ENCODE results near the gene HTT. TPM values are rescaled to one million over a fixed set of nuclear protein-coding genes. Genes with fewer than 3 reads are reported as not detected.

Gene HTT
- 10 to 100 TPM; 37.6 to 78.7 (median 56.3) TPM for total RNA-seq

DNA sequence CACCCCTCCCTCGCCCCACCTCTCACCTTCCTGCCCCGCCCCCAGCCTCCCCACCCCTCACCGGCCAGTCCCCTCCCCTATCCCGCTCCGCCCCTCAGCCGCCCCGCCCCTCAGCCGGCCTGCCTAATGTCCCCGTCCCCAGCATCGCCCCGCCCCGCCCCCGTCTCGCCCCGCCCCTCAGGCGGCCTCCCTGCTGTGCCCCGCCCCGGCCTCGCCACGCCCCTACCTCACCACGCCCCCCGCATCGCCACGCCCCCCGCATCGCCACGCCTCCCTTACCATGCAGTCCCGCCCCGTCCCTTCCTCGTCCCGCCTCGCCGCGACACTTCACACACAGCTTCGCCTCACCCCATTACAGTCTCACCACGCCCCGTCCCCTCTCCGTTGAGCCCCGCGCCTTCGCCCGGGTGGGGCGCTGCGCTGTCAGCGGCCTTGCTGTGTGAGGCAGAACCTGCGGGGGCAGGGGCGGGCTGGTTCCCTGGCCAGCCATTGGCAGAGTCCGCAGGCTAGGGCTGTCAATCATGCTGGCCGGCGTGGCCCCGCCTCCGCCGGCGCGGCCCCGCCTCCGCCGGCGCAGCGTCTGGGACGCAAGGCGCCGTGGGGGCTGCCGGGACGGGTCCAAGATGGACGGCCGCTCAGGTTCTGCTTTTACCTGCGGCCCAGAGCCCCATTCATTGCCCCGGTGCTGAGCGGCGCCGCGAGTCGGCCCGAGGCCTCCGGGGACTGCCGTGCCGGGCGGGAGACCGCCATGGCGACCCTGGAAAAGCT, at the start of gene HTT, which contains the start of gene HTT-AS:
TSS of gene HTT (plus strand) at position 604 of the 768 bp plus-strand sequence. CDS start at position 749, 145 bp downstream.
TSS of gene HTT-AS (minus strand) at position 461 of the 768 bp plus-strand sequence.
- DNase-seq (ENCODE audit: low spot score) (peak; percentile 97), ATAC-seq (ENCODE audit: low FRiP score) (peak; percentile 94)
- TF ChIP-seq, protein P1, sequence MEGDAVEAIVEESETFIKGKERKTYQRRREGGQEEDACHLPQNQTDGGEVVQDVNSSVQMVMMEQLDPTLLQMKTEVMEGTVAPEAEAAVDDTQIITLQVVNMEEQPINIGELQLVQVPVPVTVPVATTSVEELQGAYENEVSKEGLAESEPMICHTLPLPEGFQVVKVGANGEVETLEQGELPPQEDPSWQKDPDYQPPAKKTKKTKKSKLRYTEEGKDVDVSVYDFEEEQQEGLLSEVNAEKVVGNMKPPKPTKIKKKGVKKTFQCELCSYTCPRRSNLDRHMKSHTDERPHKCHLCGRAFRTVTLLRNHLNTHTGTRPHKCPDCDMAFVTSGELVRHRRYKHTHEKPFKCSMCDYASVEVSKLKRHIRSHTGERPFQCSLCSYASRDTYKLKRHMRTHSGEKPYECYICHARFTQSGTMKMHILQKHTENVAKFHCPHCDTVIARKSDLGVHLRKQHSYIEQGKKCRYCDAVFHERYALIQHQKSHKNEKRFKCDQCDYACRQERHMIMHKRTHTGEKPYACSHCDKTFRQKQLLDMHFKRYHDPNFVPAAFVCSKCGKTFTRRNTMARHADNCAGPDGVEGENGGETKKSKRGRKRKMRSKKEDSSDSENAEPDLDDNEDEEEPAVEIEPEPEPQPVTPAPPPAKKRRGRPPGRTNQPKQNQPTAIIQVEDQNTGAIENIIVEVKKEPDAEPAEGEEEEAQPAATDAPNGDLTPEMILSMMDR (IDR thresholded peaks at IDR 0.05) = no peak

DNA sequence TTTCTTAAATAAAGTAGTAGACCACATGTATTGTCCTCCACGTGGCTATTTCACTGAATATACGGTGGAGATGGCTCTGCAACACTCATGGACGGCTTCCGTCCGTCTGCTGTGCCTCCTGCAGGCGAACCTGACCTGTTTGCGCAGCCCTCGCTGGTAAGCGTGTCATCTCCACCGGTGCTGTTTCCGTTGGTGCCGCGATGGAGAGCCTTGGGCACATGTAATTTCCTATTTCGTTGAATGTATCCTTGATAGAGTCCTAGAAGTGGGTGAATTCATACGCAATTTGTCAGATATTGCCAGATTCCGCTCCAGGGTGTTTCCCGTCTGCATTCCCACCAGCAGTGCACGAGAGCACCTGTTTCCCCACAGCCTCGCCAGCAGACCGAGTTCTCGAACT, 48.6 kb upstream of the HTT start:
- DNase-seq (ENCODE audit: low spot score) = no peak
- TF ChIP-seq, protein P1 (IDR thresholded peaks at IDR 0.05) = no peak
- no peak for ATAC-seq (ENCODE audit: low FRiP score)

DNA sequence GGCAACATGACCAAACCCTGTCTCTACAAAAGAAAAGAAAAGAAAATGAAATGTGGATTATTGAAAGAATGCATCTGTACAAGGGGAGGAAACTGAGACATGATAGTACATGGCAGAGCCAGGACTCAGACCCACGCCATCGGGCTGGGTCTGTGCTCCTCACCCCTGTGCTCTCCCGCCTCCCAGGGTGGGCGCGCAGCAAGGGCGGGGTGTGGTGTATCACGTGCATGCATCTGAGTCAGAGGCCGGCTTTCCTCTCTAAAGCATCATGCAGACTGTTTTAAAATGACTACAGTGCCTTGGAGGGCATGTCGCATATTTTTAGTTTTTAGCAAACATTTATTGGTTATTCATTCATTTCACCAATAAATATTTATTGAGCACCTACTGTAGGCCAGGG, 47.9 kb upstream of the HTT start:
- DNase-seq (ENCODE audit: low spot score) (no peak), ATAC-seq (ENCODE audit: low FRiP score) (no peak)
- TF ChIP-seq, protein P1 (IDR thresholded peaks at IDR 0.05) = no peak

DNA sequence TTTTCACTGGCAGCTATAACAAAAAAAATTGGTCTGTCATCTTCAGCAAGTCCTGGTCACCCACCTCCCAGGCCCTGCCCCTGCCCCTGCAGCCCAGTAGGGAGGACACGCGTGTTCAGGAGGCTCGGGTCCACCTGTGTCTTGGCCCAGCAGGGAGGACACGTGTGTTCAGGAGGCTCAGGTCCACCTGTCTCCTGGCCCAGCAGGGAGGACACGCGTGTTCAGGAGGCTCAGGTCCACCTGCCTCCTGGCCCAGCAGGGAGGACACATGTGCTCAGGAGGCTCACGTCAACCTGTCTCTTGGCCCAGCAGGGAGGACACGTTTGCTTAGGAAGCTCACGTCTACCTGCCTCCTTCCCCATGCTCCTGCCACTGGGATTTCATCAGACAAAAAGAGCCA, 45.0 kb upstream of the HTT start:
- TF ChIP-seq, protein P1 (IDR thresholded peaks at IDR 0.05) = no peak
- ATAC-seq (ENCODE audit: low FRiP score) (no peak), DNase-seq (ENCODE audit: low spot score) (no peak)

DNA sequence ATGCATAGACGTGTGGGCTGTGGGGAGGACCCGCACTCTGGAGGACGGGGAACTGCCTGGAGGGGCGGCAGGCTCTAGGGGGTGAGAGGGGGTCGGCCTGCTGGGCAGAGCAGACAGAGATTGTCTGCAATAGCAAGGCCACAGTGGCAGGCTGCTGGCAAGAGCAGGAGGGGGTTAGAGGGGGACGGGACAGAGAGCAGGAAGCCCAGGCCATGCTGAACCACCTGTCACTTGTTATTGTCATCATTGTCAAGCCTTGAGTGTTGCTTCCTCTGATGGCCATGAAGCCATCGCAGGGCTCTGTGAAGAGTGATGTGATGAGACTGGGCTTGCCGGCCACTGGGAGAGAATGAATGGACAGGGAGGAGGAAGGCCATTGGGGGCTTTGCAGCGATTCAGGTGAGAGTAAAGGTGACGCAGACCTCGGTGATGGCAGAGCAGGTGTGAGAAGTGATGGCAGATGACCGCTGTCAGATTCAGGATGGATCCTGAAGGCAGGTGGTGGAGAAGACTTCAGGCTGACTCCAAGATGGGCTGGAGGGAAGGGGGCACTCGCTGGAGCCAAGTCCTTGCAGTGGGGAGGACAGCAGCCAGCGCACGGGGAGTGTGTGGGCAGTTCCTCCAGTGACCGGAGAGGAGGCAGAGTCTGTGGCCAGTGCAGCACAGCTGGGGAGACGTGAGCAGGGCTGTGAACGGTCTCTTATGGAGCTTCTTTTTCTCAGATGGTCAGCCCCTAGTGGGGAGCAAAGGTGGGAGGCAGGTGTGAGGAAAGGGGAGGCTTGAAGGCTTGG, 43.7 kb upstream of the HTT start:
- DNase-seq (ENCODE audit: low spot score) = no peak
- TF ChIP-seq, protein P1 (IDR thresholded peaks at IDR 0.05) = no peak
- no peak for ATAC-seq (ENCODE audit: low FRiP score)

DNA sequence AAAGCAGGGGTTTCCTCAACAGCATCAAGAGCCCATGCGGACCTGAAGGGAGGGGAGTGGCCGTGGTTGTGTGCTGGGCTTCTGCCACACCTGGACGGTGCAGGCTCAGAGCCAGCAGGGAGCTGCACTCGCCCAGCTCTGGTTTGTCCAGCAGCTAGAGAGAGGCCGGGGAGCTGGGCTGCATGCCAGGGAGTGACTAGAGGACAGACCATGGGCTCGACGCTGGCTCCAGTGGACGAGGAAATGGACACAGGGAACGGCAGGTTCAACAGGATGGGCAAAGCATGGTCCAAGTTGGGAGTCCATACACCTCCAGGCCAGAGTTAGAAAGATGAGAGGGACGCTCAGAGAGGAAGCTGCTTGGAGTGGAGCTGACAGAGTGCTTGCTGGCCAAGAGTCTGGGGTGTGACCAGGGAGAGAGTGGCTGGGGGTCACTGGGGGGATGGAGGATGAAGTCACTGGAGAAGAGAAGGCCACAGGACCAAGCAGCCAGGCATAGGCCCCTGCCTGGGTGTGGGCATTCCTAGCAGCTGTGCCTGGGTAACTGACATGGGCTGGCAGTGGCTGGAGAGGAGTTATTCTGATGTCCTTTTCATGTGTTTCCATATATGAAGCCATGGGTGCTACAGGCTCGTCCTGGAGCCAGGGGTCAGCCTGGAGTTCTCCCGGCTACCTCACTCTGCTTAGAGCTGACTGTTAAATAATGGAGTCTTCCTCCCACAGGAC, 43.0 kb upstream of the HTT start:
- DNase-seq (ENCODE audit: low spot score) = no peak
- ATAC-seq (ENCODE audit: low FRiP score) = no peak
- TF ChIP-seq, protein P1 (IDR thresholded peaks at IDR 0.05) = no peak

All from omental fat pad (tissue), 4 donors.